H1 (cell line): Measurements from ENCODE around the gene VPS37C. TPM values are rescaled to one million over a fixed set of nuclear protein-coding genes. Genes with fewer than 3 reads are reported as not detected.

Experiments used
- CTCF ChIA-PET: fragments of 300-600 bp; sonication (Branson Sonifier 250); formaldehyde crosslinking; loops from one replicate; lab custom pipeline; 2021; ENCODE audit not compliant: partially characterized antibody; lab: Charles Lee
- POLR2A ChIA-PET: fragments of 300-600 bp; sonication (Branson Sonifier 250); formaldehyde crosslinking; loops from one replicate; lab custom pipeline; 2021; ENCODE audit warnings: inconsistent platforms; ENCODE audit not compliant: partially characterized antibody; lab: Charles Lee
- DNase-seq, 2 experiments: peaks; one replicate each; pipeline versions ENCODE4 v3.0.0 to v3.0.0-alpha.2; 2010 to 2022; ENCODE audit warnings: low spot score in 2 of 2, low read depth in 1 of 2, mixed read lengths in 1 of 2
- FAIRE-seq: peaks from 2 replicates; lab custom pipeline; 2011; peaks lifted over from hg19 to GRCh38; lab: Jason Lieb, UNC
- H2AFZ ChIP-seq: 2 replicates; pipeline ENCODE4 v1.8.1; 2012; ENCODE audit warnings: low read length, inconsistent platforms
- H2AK5ac ChIP-seq: 2 replicates; pipeline ENCODE4 v1.6.1; 2013; ENCODE audit warnings: low read depth, low read length
- H2BK120ac ChIP-seq: replicated peaks from 2 replicates; pipeline ENCODE3; 2013; ENCODE audit warnings: low read depth, low read length, inconsistent platforms
- H2BK12ac ChIP-seq: 2 replicates; pipeline ENCODE4 v1.6.1; 2013; ENCODE audit warnings: low read depth, low read length
- H2BK15ac ChIP-seq: 2 replicates; pipeline ENCODE4 v1.6.1; 2013; ENCODE audit warnings: low read length
- H2BK20ac ChIP-seq: 2 replicates; pipeline ENCODE4 v1.6.1; 2013; ENCODE audit warnings: low read length
- H2BK5ac ChIP-seq: 2 replicates; pipeline ENCODE4 v1.6.1; 2013; ENCODE audit warnings: low read depth, low read length
- H3K14ac ChIP-seq: 2 replicates; pipeline ENCODE4 v1.6.1; 2013; ENCODE audit warnings: inconsistent platforms; ENCODE audit not compliant: insufficient read length
- H3K18ac ChIP-seq: 2 replicates; pipeline ENCODE4 v1.6.1; 2013; ENCODE audit warnings: low read length; ENCODE audit errors: extremely low read depth
- H3K23ac ChIP-seq: 2 replicates; pipeline ENCODE4 v1.6.1; 2013; ENCODE audit warnings: inconsistent platforms; ENCODE audit not compliant: insufficient read length
- H3K23me2 ChIP-seq: 2 replicates; pipeline ENCODE4 v1.6.1; 2013; ENCODE audit warnings: low read depth, low read length
- H3K27ac ChIP-seq: 2 replicates; pipeline ENCODE4 v1.6.1; 2011; ENCODE audit warnings: low read depth, low read length, inconsistent platforms
- H3K27me3 ChIP-seq, 4 experiments: replicated peaks in 1 of 4; 1 replicate in 1 of 4; 2 replicates in 3 of 4; pipeline versions ENCODE4 v1.6.1 to v1.8.1; 2011 to 2013; ENCODE audit warnings: low read length in 3 of 4, mild to moderate bottlenecking in 3 of 4, inconsistent platforms in 2 of 4, mixed read lengths in 2 of 4, moderate library complexity in 1 of 4; ENCODE audit not compliant: control insufficient read depth in 3 of 4, insufficient read depth in 3 of 4; ENCODE audit errors: extremely low read depth in 1 of 4
- H3K36me3 ChIP-seq, 4 experiments: 2 replicates each; pipeline versions ENCODE4 v1.6.1 to v1.8.1; 2011 to 2013; ENCODE audit warnings: mild to moderate bottlenecking in 4 of 4, low read length in 3 of 4, moderate library complexity in 2 of 4, control low read depth in 1 of 4, inconsistent platforms in 1 of 4; ENCODE audit not compliant: insufficient read depth in 4 of 4, control insufficient read depth in 2 of 4
- H3K4ac ChIP-seq: replicated peaks from 2 replicates; pipeline ENCODE3; 2013; ENCODE audit warnings: low read length, low read depth, mixed read lengths, inconsistent platforms; ENCODE audit not compliant: insufficient read length
- H3K4me1 ChIP-seq, 4 experiments: replicated peaks in 1 of 4; 1 replicate in 1 of 4; 2 replicates in 3 of 4; pipeline versions ENCODE4 v1.6.1 to v1.8.1; 2011 to 2013; ENCODE audit warnings: low read length in 3 of 4, inconsistent platforms in 2 of 4, mixed read lengths in 1 of 4; ENCODE audit not compliant: insufficient read depth in 4 of 4, control insufficient read depth in 3 of 4
- H3K4me2 ChIP-seq, 2 experiments: 2 replicates each; pipeline versions ENCODE4 v1.6.1 to v1.8.1; 2011 to 2013; ENCODE audit warnings: low read depth in 2 of 2, low read length in 2 of 2, control low read depth in 1 of 2, inconsistent platforms in 1 of 2, mild to moderate bottlenecking in 1 of 2; ENCODE audit not compliant: insufficient read depth in 1 of 2
- H3K4me3 ChIP-seq, 4 experiments: fragments of 200-600, 300-600 bp in 1 of 4; sonication (generic), shearing (Covaris generic), sonication (Bioruptor Twin) in 1 of 4; 2 replicates each; pipeline versions ENCODE4 v1.5.1 to v1.8.1; 2011 to 2016; ENCODE audit warnings: low read length in 4 of 4, low read depth in 3 of 4, control low read depth in 2 of 4, inconsistent platforms in 2 of 4, mild to moderate bottlenecking in 2 of 4, mixed read lengths in 1 of 4, moderate library complexity in 1 of 4; ENCODE audit not compliant: insufficient read depth in 2 of 4; ENCODE audit errors: extremely low read depth in 1 of 4
- H3K56ac ChIP-seq: replicated peaks from 2 replicates; pipeline ENCODE3; 2013; ENCODE audit warnings: low read depth, mild to moderate bottlenecking, mixed read lengths, low read length, inconsistent platforms; ENCODE audit not compliant: insufficient read length
- H3K79me1 ChIP-seq: 2 replicates; pipeline ENCODE4 v1.6.1; 2013; ENCODE audit warnings: low read depth, low read length, control low read depth
- H3K79me2 ChIP-seq, 2 experiments: 2 replicates each; pipeline versions ENCODE4 v1.6.1 to v1.8.1; 2012 to 2013; ENCODE audit warnings: low read length in 2 of 2, mild to moderate bottlenecking in 2 of 2, inconsistent platforms in 1 of 2; ENCODE audit not compliant: insufficient read depth in 2 of 2, control insufficient read depth in 1 of 2
- H3K9ac ChIP-seq, 4 experiments: replicated peaks in 1 of 4; 1 replicate in 1 of 4; 2 replicates in 3 of 4; pipeline versions ENCODE4 v1.6.1 to v1.8.1; 2011 to 2013; ENCODE audit warnings: low read depth in 3 of 4, low read length in 3 of 4, control low read depth in 2 of 4, mild to moderate bottlenecking in 2 of 4, moderate library complexity in 2 of 4, inconsistent platforms in 1 of 4; ENCODE audit errors: extremely low read depth in 1 of 4
- H3K9me3 ChIP-seq, 2 experiments: 2 replicates each; pipeline versions ENCODE4 v1.6.1 to v1.8.1; 2012 to 2013; ENCODE audit warnings: mild to moderate bottlenecking in 2 of 2, moderate library complexity in 2 of 2, control low read depth in 1 of 2, inconsistent platforms in 1 of 2, low read depth in 1 of 2, low read length in 1 of 2, mixed read lengths in 1 of 2; ENCODE audit not compliant: insufficient read depth in 2 of 2
- H4K20me1 ChIP-seq, 2 experiments: replicated peaks in 1 of 2; 2 replicates each; pipeline versions ENCODE3 to v1.8.1; 2011 to 2013; ENCODE audit warnings: inconsistent platforms in 2 of 2, low read length in 2 of 2, mild to moderate bottlenecking in 1 of 2; ENCODE audit not compliant: insufficient read depth in 2 of 2, control insufficient read depth in 1 of 2
- H4K5ac ChIP-seq: 2 replicates; pipeline ENCODE4 v1.6.1; 2013; ENCODE audit warnings: low read length, low read depth, mixed read lengths, inconsistent platforms; ENCODE audit not compliant: insufficient read length
- H4K8ac ChIP-seq: 2 replicates; pipeline ENCODE4 v1.8.0; 2013; ENCODE audit warnings: mild to moderate bottlenecking, moderate library complexity, low read length, inconsistent platforms; ENCODE audit not compliant: insufficient read depth; ENCODE audit errors: extremely low read depth
- H4K91ac ChIP-seq: replicated peaks from 2 replicates; pipeline ENCODE3; 2013; ENCODE audit warnings: low read length, mixed read lengths, inconsistent platforms; ENCODE audit not compliant: insufficient read length
- CBX5 ChIP-seq: fragments of 300-800, 300-1000 bp; sonication (generic); IDR thresholded peaks from 2 replicates; pipeline ENCODE4 v1.7.1; 2016; ENCODE audit warnings: antibody characterized with exemption, low read length, low read depth
- CBX8 ChIP-seq: fragments of 300-800, 300-1000 bp; sonication (generic); IDR thresholded peaks from 2 replicates; pipeline ENCODE4 v1.7.1; 2016; ENCODE audit warnings: low read depth, low read length, borderline replicate concordance
- JUN ChIP-seq: IDR thresholded peaks from 2 replicates; pipeline ENCODE4 v1.6.1; 2011; ENCODE audit warnings: low read depth, mild to moderate bottlenecking, improper control_type of control experiment, low read length
- KDM1A ChIP-seq: fragments of 200-600, 300-600 bp; sonication (generic); IDR thresholded peaks from 2 replicates; pipeline ENCODE4 v1.7.1; 2016; ENCODE audit warnings: mild to moderate bottlenecking, low read length, borderline replicate concordance
- SRF ChIP-seq: IDR thresholded peaks from 2 replicates; pipeline ENCODE4 v1.6.1; 2011; ENCODE audit warnings: mild to moderate bottlenecking, low read depth, low read length, moderate library complexity
- TAF7 ChIP-seq: optimal IDR thresholded peaks from 2 replicates; pipeline ENCODE3; 2011; ENCODE audit warnings: low read depth, mild to moderate bottlenecking, inconsistent platforms, low read length, moderate library complexity, borderline replicate concordance
- WGBS, 2 experiments: shearing (Covaris generic) in 1 of 2; methylation state at CpG; one replicate each; pipeline versions ENCODE4 v1.1.6 to v1.1.7; 2013 to 2015; ENCODE audit warnings: low lambda C conversion rate in 2 of 2, mixed read lengths in 2 of 2, inconsistent platforms in 1 of 2, low coverage in 1 of 2, missing lambda C conversion rate in 1 of 2; ENCODE audit not compliant: insufficient replicate concordance in 2 of 2, insufficient coverage in 1 of 2, insufficient read length in 1 of 2; ENCODE audit errors: extremely low coverage in 1 of 2, missing lambda C conversion rate in 1 of 2; 5-methylcytosine and 5-hydroxymethylcytosine counted together
- polyA plus RNA-seq, 7 experiments: library from polyadenylated mRNA; depleted of rRNA in 3 of 7; stranded (reverse) in 5 of 7; unstranded in 2 of 7; fragments of >200 nt in 5 of 7; fragments of 200-250 nt in 2 of 7; gene quantifications; 1 replicate in 5 of 7; 2 replicates in 1 of 7; 4 replicates in 1 of 7; pipeline versions ENCODE4 v1.2.1 to v1.2.3, GENCODE V29; 2011 to 2013; ENCODE audit warnings: missing spikeins in 2 of 7, mixed read lengths in 2 of 7
- total RNA-seq: library from RNA; stranded (reverse); fragmentation: NEBNext Ultra II Directional; extraction: Animal tissue kit (Norgen Biotek cat#: 25700); gene quantifications from 2 replicates; pipeline ENCODE4 v1.2.1, GENCODE V29; 2021

VPS37C gene
- total and polyA plus RNA-seq, 2 of the 8 experiments (the other 6 are each of a cell fraction or from before 2014, with no cell fraction given), result 12.9 to 21.0 TPM

- ChIA-PET POLR2A (interaction anchor here (1.2 kb wide), 1 partner anchor 8 kb away, joined by 3 read pairs; no protein-coding TSS in a partner anchor), CTCF (interaction anchor here (1.3 to 1.4 kb wide), 3 partner anchors 8 to 120 kb away, joined by 4 read pairs; no protein-coding TSS in a partner anchor)
- no peak overlapping the region for H3K27ac ChIP-seq
- H3K18ac ChIP-seq, result no peak overlapping the region; the same call in 1 of the 2 replicates
- no peak overlapping the region for H3K56ac ChIP-seq
- no peaks in the 10 kb centered on the region for H3K23me2 ChIP-seq
- DNase-seq (no peak), FAIRE-seq (no peak)
- H3K79me2 ChIP-seq, result no peaks in the 10 kb centered on the region
- no peaks in the 10 kb centered on the region for H3K36me3 ChIP-seq
- H4K20me1 ChIP-seq, result no peaks in the 10 kb centered on the region
- H3K14ac ChIP-seq, result no peak overlapping the region
- peaks cover 0 to 7% of the 10 kb centered on the region in 2 experiments; a peak in 1 of 4 replicates for H3K9me3 ChIP-seq
- no peak overlapping the region for H3K4ac ChIP-seq
- no peak overlapping the region for H2AK5ac ChIP-seq
- WGBS, 2 experiments, result 91% methylated on average over 12 of the region's 12 CpGs; no CpG with 5 or more reads in 1 of the 2 experiments
- H3K4me1 ChIP-seq, result peaks cover 0 to 10% (median 0%) of the 10 kb centered on the region in 4 experiments; a peak in 3 of 7 replicates
- H4K91ac ChIP-seq, result no peak overlapping the region
- H2AFZ ChIP-seq, result no peak overlapping the region
- no peak overlapping the region for H3K23ac ChIP-seq
- H3K79me1 ChIP-seq, result no peaks in the 10 kb centered on the region
- H2BK5ac ChIP-seq, result no peak overlapping the region
- no peak overlapping the region for H4K8ac ChIP-seq
- H3K9ac ChIP-seq, result no peak overlapping the region
- no peak overlapping the region for H2BK15ac ChIP-seq
- no peak overlapping the region for H2BK20ac ChIP-seq
- no peaks in the 10 kb centered on the region for H3K27me3 ChIP-seq
- no peak overlapping the region for H3K4me2 ChIP-seq
- no peak overlapping the region for H2BK12ac ChIP-seq
- no peak overlapping the region for H4K5ac ChIP-seq
- no peak overlapping the region for H2BK120ac ChIP-seq
- H3K4me3 ChIP-seq, result no peak overlapping the region
- TF ChIP-seq TAF7 (no peak), JUN (no peak), SRF (no peak), KDM1A (no peak), CBX8 (no peak), CBX5 (no peak)
Observed at GRCh38 chr11:61089806-61090491, 71.3 kb downstream of the VPS37C start.
